ENCODE results near the gene CDH18.

The CDH18 gene

GRCh38 chr5:19565466-19565865 is 422.5 kb downstream of the CDH18 start:
- H4K20me1 ChIP-seq (ENCODE audit: insufficient read depth, low read length): no peaks in the 10 kb centered on the region
- no peaks in the 10 kb centered on the region for H3K36me3 ChIP-seq (ENCODE audit: insufficient read depth, low read length)
- no peak overlapping the region for H3K4me3 ChIP-seq (ENCODE audit: low read depth in 1 of 2, low read length in 2 of 2)
- no peaks in the 10 kb centered on the region for H3K27me3 ChIP-seq (ENCODE audit: insufficient read depth, low read length, poor library complexity)
- H3K9me3 ChIP-seq (ENCODE audit: insufficient read depth, low read length, severe bottlenecking): no peaks in the 10 kb centered on the region
- no peak overlapping the region for H3K27ac ChIP-seq (ENCODE audit: low read length)
- TF ChIP-seq CTCF (IDR thresholded peaks at IDR 0.05; ENCODE audit: borderline replicate concordance, extremely low read depth, low read length, poor library complexity, severe bottlenecking) (no peak), EZH2 (IDR thresholded peaks at IDR 0.05; ENCODE audit: borderline replicate concordance, low read depth, low read length, severe bottlenecking) (no peak)
- H3K4me2 ChIP-seq (ENCODE audit: insufficient read depth, low read length): no peak overlapping the region
- ATAC-seq (ENCODE audit: insufficient read depth, low read depth) (no peak), DNase-seq (no peak)
- no peak overlapping the region for H2AFZ ChIP-seq (ENCODE audit: low read depth, low read length)
- H3K9ac ChIP-seq (ENCODE audit: low read depth, low read length): no peak overlapping the region
- no peaks in the 10 kb centered on the region for H3K79me2 ChIP-seq (ENCODE audit: insufficient read depth, low read length)
- no peaks in the 10 kb centered on the region for H3K4me1 ChIP-seq (ENCODE audit: insufficient read depth, low read length)

- Histone ChIP-seq H3K36me3 (ENCODE audit: insufficient read depth, low read length) (no peaks in the 10 kb centered on the region), H2AFZ (ENCODE audit: low read depth, low read length) (no peak overlapping the region), H3K27ac (ENCODE audit: low read length) (no peak overlapping the region), H3K27me3 (ENCODE audit: insufficient read depth, low read length, poor library complexity) (no peaks in the 10 kb centered on the region), H3K79me2 (ENCODE audit: insufficient read depth, low read length) (no peaks in the 10 kb centered on the region), H3K4me3 (ENCODE audit: low read depth in 1 of 2, low read length in 2 of 2) (no peak overlapping the region), H3K4me1 (ENCODE audit: insufficient read depth, low read length) (no peaks in the 10 kb centered on the region), H3K9ac (ENCODE audit: low read depth, low read length) (no peak overlapping the region), H3K4me2 (ENCODE audit: insufficient read depth, low read length) (no peak overlapping the region), H3K9me3 (ENCODE audit: insufficient read depth, low read length, severe bottlenecking) (no peaks in the 10 kb centered on the region), H4K20me1 (ENCODE audit: insufficient read depth, low read length) (no peaks in the 10 kb centered on the region)
- TF ChIP-seq CTCF (IDR thresholded peaks at IDR 0.05; ENCODE audit: borderline replicate concordance, extremely low read depth, low read length, poor library complexity, severe bottlenecking) (no peak), EZH2 (IDR thresholded peaks at IDR 0.05; ENCODE audit: borderline replicate concordance, low read depth, low read length, severe bottlenecking) (no peak)
- DNase-seq (no peak), ATAC-seq (ENCODE audit: insufficient read depth, low read depth) (no peak)
Measured at GRCh38 chr5:19564036-19564435, 424.0 kb downstream of the CDH18 start.

GRCh38 chr5:19555876-19556275 is 432.1 kb downstream of the CDH18 start:
- no peaks in the 10 kb centered on the region for H3K79me2 ChIP-seq (ENCODE audit: insufficient read depth, low read length)
- no peak for DNase-seq
- ATAC-seq (ENCODE audit: insufficient read depth, low read depth): no peak

More at GRCh38 chr5:19555876-19556275, 432.1 kb downstream of the CDH18 start:
- Histone ChIP-seq H3K4me2 (ENCODE audit: insufficient read depth, low read length) (no peak overlapping the region), H3K4me1 (ENCODE audit: insufficient read depth, low read length) (no peaks in the 10 kb centered on the region), H3K9me3 (ENCODE audit: insufficient read depth, low read length, severe bottlenecking) (peaks cover 5% of the 10 kb centered on the region), H2AFZ (ENCODE audit: low read depth, low read length) (no peak overlapping the region), H3K4me3 (ENCODE audit: low read depth in 1 of 2, low read length in 2 of 2) (no peak overlapping the region), H3K9ac (ENCODE audit: low read depth, low read length) (no peak overlapping the region), H3K27me3 (ENCODE audit: insufficient read depth, low read length, poor library complexity) (no peaks in the 10 kb centered on the region), H4K20me1 (ENCODE audit: insufficient read depth, low read length) (no peaks in the 10 kb centered on the region), H3K36me3 (ENCODE audit: insufficient read depth, low read length) (no peaks in the 10 kb centered on the region), H3K27ac (ENCODE audit: low read length) (no peak overlapping the region)
- TF ChIP-seq CTCF (IDR thresholded peaks at IDR 0.05; ENCODE audit: borderline replicate concordance, extremely low read depth, low read length, poor library complexity, severe bottlenecking) (no peak), EZH2 (IDR thresholded peaks at IDR 0.05; ENCODE audit: borderline replicate concordance, low read depth, low read length, severe bottlenecking) (no peak)

Data from DND-41 (cell line).